Natural killer cell (primary cell): ENCODE data around the gene TMEM131. TPM values are rescaled to one million over a fixed set of nuclear protein-coding genes. Genes with fewer than 3 reads are reported as not detected.

Source experiments
- ATAC-seq, 3 donors: fragments of 150-1000 bp in 2 of 3; fragments of 200-7000 bp in 1 of 3; cut with Tn5 transposase; 1 replicate in 1 of 3; 2 replicates in 2 of 3; pipeline ENCODE4 v1.10.0; 2021; ENCODE audit warnings: mild to moderate bottlenecking in 2 of 3, moderate library complexity in 2 of 3
- DNase-seq, 2 donors: peaks; one replicate each; pipeline versions ENCODE4 v3.0.0 to v3.0.0-alpha.2; 2013 to 2021; ENCODE audit warnings: mixed read lengths in 1 of 2
- H3K27ac ChIP-seq: one replicate; pipeline ENCODE4 v1.5.1; 2013; ENCODE audit warnings: mild to moderate bottlenecking, low read length
- H3K27me3 ChIP-seq: one replicate; pipeline ENCODE4 v1.6.1; 2013; ENCODE audit warnings: low read length; ENCODE audit not compliant: control insufficient read depth, insufficient read depth
- H3K36me3 ChIP-seq: one replicate; pipeline ENCODE4 v1.6.1; 2013; ENCODE audit warnings: low read length; ENCODE audit not compliant: control insufficient read depth, insufficient read depth
- H3K4me1 ChIP-seq: one replicate; pipeline ENCODE4 v1.6.1; 2013; ENCODE audit warnings: low read length; ENCODE audit not compliant: control insufficient read depth, insufficient read depth
- H3K4me3 ChIP-seq: one replicate; pipeline ENCODE4 v1.5.1; 2013; ENCODE audit warnings: low read length
- H3K9me3 ChIP-seq: one replicate; pipeline ENCODE4 v1.6.1; 2013; ENCODE audit warnings: low read length; ENCODE audit not compliant: control insufficient read depth, insufficient read depth
- H3K27ac Mint-ChIP-seq, 2 donors: one replicate each; pipeline ENCODE4 v1.8.0; 2022; ENCODE audit warnings: mild to moderate bottlenecking in 2 of 2, mixed read lengths in 2 of 2, moderate library complexity in 1 of 2
- H3K27me3 Mint-ChIP-seq, 2 donors: one replicate each; pipeline ENCODE4 v1.8.0; 2022; ENCODE audit warnings: low read depth in 2 of 2, mixed read lengths in 2 of 2
- H3K36me3 Mint-ChIP-seq: one replicate; pipeline ENCODE4 v1.8.0; 2022; ENCODE audit warnings: mixed read lengths
- H3K4me1 Mint-ChIP-seq, 2 donors: one replicate each; pipeline ENCODE4 v1.8.0; 2022; ENCODE audit warnings: mixed read lengths in 2 of 2
- H3K4me3 Mint-ChIP-seq: one replicate; pipeline ENCODE4 v1.8.0; 2022; ENCODE audit warnings: mild to moderate bottlenecking, moderate library complexity, mixed read lengths
- H3K9me3 Mint-ChIP-seq, 2 donors: one replicate each; pipeline ENCODE4 v1.8.0; 2022; ENCODE audit warnings: mixed read lengths in 2 of 2
- WGBS: methylation state at CpG from one replicate; pipeline ENCODE4 v1.1.7; 2013; ENCODE audit warnings: missing lambda C conversion rate; ENCODE audit not compliant: insufficient coverage; 5-methylcytosine and 5-hydroxymethylcytosine counted together
- intact Hi-C: fragments of 100-400 bp; cut with micrococcal nuclease; formaldehyde crosslinking; loops from one replicate; pipeline ENCODE4 v1.14.2; 2022
- total RNA-seq, 4 donors: library from RNA; stranded (reverse); fragments of 120-200 nt in 1 of 4; gene quantifications; one replicate each; pipeline versions ENCODE4 v1.2.3 to v1.2.4, GENCODE V29; 2013 to 2022
- TF ChIP-seq, protein P1 (sequence below): fragments of 200-600 bp; IDR thresholded peaks from one replicate; pipeline ENCODE4 v1.8.0; 2022; ENCODE audit warnings: antibody characterized with exemption

The TMEM131 gene
- total RNA-seq, 3 donors from 2014 or later (not counting 1 experiment from before 2014, with no cell fraction given) = 44.8 to 72.1 (median 67.1) TPM

DNA sequence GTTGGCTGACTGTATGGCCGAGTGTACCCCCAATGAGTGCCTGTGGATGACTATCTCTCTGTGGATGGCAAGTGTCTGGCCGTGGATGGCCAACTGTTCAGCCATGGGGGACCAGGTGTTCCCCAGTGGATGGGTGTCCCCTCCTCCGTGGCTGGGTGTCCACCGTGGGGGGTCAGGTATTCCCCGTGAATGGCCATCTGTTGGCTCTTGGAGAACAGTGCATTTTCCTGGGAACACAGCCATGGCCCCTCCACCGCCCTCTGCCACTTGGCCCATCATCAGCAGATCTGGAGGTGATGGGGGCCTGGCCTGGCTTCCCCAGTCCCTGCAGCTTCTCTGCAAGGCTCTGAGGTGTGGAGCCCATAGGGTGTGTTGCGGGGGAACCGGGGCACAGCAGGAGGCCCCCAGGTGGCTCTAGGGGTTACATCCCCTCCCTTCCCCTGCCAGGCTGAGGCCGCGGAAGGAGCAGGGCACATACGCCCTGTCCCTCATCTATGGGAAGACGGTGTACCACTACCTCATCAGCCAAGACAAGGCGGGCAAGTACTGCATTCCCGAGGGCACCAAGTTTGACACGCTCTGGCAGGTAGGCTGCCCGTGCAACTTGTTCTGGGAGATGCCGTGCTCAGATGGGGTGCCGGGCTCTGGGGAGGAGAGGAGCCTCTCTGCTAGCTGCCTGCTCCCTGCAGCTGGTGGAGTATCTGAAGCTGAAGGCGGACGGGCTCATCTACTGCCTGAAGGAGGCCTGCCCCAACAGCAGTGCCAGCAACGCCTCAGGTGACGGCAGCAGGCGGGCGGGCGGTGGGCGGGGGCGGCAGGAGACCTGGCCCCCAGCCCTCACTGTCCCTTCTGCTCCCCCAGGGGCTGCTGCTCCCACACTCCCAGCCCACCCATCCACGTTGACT lies 263.1 kb downstream of the TMEM131 start:
- H3K9me3 Mint-ChIP-seq = no peaks in the 10 kb centered on the region
- no peaks in the 10 kb centered on the region for H3K27me3 Mint-ChIP-seq
- H3K4me1 ChIP-seq = peaks cover 64% of the 10 kb centered on the region
- no peak for ATAC-seq
- H3K36me3 Mint-ChIP-seq = peaks cover 8% of the 10 kb centered on the region
- peaks cover 56 to 70% of the 10 kb centered on the region in 2 donors for H3K4me1 Mint-ChIP-seq
- TF ChIP-seq, protein P1, sequence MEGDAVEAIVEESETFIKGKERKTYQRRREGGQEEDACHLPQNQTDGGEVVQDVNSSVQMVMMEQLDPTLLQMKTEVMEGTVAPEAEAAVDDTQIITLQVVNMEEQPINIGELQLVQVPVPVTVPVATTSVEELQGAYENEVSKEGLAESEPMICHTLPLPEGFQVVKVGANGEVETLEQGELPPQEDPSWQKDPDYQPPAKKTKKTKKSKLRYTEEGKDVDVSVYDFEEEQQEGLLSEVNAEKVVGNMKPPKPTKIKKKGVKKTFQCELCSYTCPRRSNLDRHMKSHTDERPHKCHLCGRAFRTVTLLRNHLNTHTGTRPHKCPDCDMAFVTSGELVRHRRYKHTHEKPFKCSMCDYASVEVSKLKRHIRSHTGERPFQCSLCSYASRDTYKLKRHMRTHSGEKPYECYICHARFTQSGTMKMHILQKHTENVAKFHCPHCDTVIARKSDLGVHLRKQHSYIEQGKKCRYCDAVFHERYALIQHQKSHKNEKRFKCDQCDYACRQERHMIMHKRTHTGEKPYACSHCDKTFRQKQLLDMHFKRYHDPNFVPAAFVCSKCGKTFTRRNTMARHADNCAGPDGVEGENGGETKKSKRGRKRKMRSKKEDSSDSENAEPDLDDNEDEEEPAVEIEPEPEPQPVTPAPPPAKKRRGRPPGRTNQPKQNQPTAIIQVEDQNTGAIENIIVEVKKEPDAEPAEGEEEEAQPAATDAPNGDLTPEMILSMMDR = no peak
- peak overlapping the region; percentile 79 to 90 for H3K27ac Mint-ChIP-seq
- no peak overlapping the region for H3K4me3 ChIP-seq
- intact Hi-C loops = no loop called here
- H3K27ac ChIP-seq = no peak overlapping the region
- no peak for DNase-seq
- H3K27me3 ChIP-seq = no peaks in the 10 kb centered on the region
- no peak overlapping the region for H3K4me3 Mint-ChIP-seq
- WGBS = 92% methylated on average over 25 of the region's 28 CpGs
- H3K9me3 ChIP-seq = peaks cover 6% of the 10 kb centered on the region
- peaks cover 81% of the 10 kb centered on the region for H3K36me3 ChIP-seq

DNA sequence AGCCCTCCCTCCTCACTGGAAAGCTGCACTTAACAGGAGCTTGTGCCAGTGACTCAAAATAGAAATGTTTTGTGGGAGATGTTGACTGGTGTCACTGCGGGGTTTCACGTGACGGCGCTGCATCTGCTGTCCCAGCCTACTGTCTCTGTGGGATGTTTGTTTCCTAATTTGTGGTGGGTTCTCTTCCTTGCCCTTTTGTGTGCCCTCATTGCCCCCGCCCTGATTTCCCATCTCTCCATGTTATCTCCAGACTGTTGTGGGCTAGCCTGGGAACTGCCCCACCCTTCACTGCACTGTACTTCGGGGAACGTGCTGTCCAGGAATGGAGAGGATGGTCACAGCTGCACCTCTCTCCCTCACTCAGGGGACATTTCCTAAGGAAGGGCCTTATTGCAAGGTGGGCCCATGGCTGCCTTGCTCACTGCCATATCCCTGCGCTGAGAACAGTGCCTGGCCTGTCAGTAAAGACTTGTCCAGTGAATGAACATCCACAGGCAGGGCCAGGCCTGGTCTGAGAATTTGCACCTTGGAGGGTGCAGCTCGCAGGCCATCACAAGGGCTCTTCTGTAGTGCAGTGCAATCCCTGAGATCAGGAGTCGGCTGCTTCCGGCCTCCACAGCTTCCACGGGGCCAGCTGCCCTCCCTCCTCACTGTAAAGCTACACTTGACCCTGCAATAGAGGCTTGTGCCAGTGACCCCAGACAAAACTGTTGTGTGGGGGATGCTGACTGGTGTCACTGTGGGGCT lies 264.3 kb downstream of the TMEM131 start:
- Histone ChIP-seq H3K36me3 (peaks cover 81% of the 10 kb centered on the region), H3K4me3 (no peak overlapping the region), H3K9me3 (peaks cover 6% of the 10 kb centered on the region), H3K27me3 (no peaks in the 10 kb centered on the region), H3K27ac (no peak overlapping the region), H3K4me1 (peaks cover 76% of the 10 kb centered on the region)
- no peak for DNase-seq
- WGBS = 69% methylated on average over 12 of the region's 12 CpGs
- TF ChIP-seq, protein P1 = no peak
- ATAC-seq = no peak
- Mint-ChIP-seq H3K27ac (peak overlapping the region; percentile 89 to 90), H3K4me3 (peak overlapping the region; percentile 53), H3K27me3 (no peaks in the 10 kb centered on the region), H3K9me3 (no peaks in the 10 kb centered on the region), H3K36me3 (peaks cover 4% of the 10 kb centered on the region), H3K4me1 (peaks cover 61 to 75% of the 10 kb centered on the region in 2 donors)
- intact Hi-C loops = no loop called here

DNA sequence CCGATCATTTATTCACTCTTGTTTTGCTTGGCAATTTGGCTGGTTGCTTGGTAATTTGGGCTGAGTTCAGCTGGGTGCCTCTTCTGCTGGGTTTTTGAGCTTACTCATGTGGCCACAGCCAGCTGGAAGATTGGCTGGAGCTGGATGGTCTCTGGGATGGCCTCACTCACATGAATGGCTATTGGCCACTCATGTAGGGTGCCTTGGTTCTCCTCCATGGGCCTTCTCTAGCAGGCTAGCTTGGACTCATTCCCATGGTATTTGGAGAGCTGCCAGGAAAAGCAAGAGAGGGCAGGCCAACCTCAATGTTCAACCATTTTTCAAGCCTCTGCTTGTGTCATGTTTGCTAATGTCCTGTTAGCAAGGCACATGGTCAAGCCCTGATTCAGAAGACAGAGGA lies 265.5 kb downstream of the TMEM131 start:
- DNase-seq = no peak
- Histone ChIP-seq H3K9me3 (peaks cover 6% of the 10 kb centered on the region), H3K27me3 (no peaks in the 10 kb centered on the region), H3K4me1 (peaks cover 88% of the 10 kb centered on the region), H3K36me3 (peaks cover 84% of the 10 kb centered on the region), H3K4me3 (no peak overlapping the region), H3K27ac (peak overlapping the region; percentile 9)
- no peak overlapping the region for H3K4me3 Mint-ChIP-seq
- TF ChIP-seq, protein P1 = no peak
- intact Hi-C loops = no loop called here
- H3K27ac Mint-ChIP-seq = peak overlapping the region; percentile 89 to 90
- no peaks in the 10 kb centered on the region for H3K9me3 Mint-ChIP-seq
- peaks cover 7% of the 10 kb centered on the region for H3K36me3 Mint-ChIP-seq
- no peak for ATAC-seq
- peaks cover 69 to 83% of the 10 kb centered on the region in 2 donors for H3K4me1 Mint-ChIP-seq
- WGBS = 92% methylated on average over 1 of the region's 1 CpG
- no peaks in the 10 kb centered on the region for H3K27me3 Mint-ChIP-seq
